Measurements from ENCODE around the gene PLEKHN1. TPM values are rescaled to one million over a fixed set of nuclear protein-coding genes. Genes with fewer than 3 reads are reported as not detected.

PLEKHN1 gene
- total RNA-seq, 1 donor from 2014 or later = 0.39 TPM

- DNase-seq (ENCODE audit: low spot score) = no peak
Observed at GRCh38 chr1:1023700-1024099, 57.4 kb downstream of the PLEKHN1 start.

- DNase-seq (ENCODE audit: low spot score) = no peak
Observed at GRCh38 chr1:1024149-1024770, 58.0 kb downstream of the PLEKHN1 start.

DNA sequence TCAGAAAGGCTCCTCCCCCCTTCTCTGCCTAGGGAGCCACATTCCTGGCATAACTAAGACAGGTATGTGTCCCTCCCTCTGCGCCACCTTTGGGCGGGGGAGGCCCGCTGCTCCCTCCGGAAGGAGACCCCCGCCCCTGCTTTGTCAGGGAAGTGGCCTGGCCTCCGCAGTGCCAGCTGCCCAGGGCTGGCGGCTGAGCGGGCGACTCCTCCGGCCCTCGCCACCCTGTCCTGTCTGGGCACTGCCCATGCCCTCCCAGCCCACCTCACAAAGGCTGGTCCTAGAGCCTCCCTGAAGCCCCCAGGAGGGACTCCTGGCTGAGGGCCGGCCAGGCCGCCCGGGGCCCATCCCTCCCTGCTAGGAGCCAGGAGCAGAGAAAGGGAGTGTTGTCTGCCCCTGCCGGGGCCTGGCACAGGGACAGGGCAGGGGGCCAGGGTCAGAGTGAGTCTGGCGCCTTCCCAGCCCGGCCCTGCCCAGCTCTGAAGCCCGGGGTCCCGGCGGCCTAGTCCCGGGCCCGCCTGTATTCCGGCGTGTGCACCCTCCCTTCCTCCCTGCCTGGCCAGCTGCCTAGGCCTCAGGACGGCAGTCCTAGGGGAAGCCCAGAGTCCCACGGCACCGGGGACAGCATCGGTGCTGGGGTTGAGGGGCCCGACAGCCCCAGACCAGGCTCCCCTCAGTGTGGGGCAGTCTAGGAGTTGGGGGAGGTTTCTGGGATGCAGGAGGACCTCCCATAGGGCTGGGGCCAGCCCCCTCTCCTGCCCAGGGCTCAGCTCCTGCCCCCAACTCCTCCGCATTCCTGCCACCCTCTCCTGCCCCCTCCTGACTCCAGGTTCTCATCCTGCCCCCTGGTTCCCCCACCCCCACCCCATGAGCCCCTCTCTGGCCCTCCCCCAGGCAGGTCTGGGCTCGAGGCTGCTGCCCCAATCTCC lies 58.8 kb downstream of the PLEKHN1 start:
- DNase-seq (ENCODE audit: low spot score) = no peak

Other genes with a start within 250 kb of the PLEKHN1 start
- 2.8 TPM for gene SAMD11, start 42.6 kb upstream of the PLEKHN1 start, total RNA-seq
- 49.8 TPM for gene NOC2L, start 7.2 kb upstream of the PLEKHN1 start, total RNA-seq
- 8.8 TPM for gene KLHL17, start 5.9 kb upstream of the PLEKHN1 start, total RNA-seq
- gene PERM1, start 15.6 kb downstream of the PLEKHN1 start, total RNA-seq = not detected
- 25.5 TPM for gene HES4, start 33.6 kb downstream of the PLEKHN1 start, total RNA-seq
- 47.0 TPM for gene ISG15, start 47.0 kb downstream of the PLEKHN1 start, total RNA-seq
- gene AGRN, start 53.6 kb downstream of the PLEKHN1 start, total RNA-seq = 17.6 TPM
- gene RNF223, start 107.8 kb downstream of the PLEKHN1 start, total RNA-seq = not detected
- 9.0 TPM for gene C1orf159, start 149.6 kb downstream of the PLEKHN1 start, total RNA-seq
- gene TTLL10, start 207.4 kb downstream of the PLEKHN1 start, total RNA-seq = 1.4 TPM
- 0.80 TPM for gene TNFRSF18, start 240.1 kb downstream of the PLEKHN1 start, total RNA-seq
- gene TNFRSF4, start 247.7 kb downstream of the PLEKHN1 start, total RNA-seq = 10.7 TPM

All from mesenteric fat pad (tissue), 1 donor.